Fibroblast of lung (primary cell): ENCODE results near the gene GUCA2B. TPM values are rescaled to one million over a fixed set of nuclear protein-coding genes. Genes with fewer than 3 reads are reported as not detected.

Source experiments
- DNase-seq, 2 donors: peaks; one replicate each; pipeline versions ENCODE4 v3.0.0 to v3.0.0-alpha.2; 2010; ENCODE audit warnings: low read depth in 2 of 2
- H2AFZ ChIP-seq: 2 replicates; pipeline ENCODE4 v1.5.1; 2012; ENCODE audit warnings: low read length, control low read depth, inconsistent platforms
- H3K27ac ChIP-seq: 2 replicates; pipeline ENCODE4 v1.5.1; 2011; ENCODE audit warnings: low read length, control low read depth; ENCODE audit not compliant: insufficient read depth
- H3K27me3 ChIP-seq: 2 replicates; pipeline ENCODE4 v1.5.1; 2011; ENCODE audit warnings: mild to moderate bottlenecking, low read length; ENCODE audit not compliant: control insufficient read depth, insufficient read depth
- H3K36me3 ChIP-seq: 2 replicates; pipeline ENCODE4 v1.5.1; 2011; ENCODE audit warnings: low read length; ENCODE audit not compliant: control insufficient read depth, insufficient read depth
- H3K4me1 ChIP-seq: 2 replicates; pipeline ENCODE4 v1.5.1; 2011; ENCODE audit warnings: low read length; ENCODE audit not compliant: control insufficient read depth, insufficient read depth; ENCODE audit errors: extremely low read depth
- H3K4me2 ChIP-seq: 2 replicates; pipeline ENCODE4 v1.5.1; 2011; ENCODE audit warnings: low read length, control low read depth; ENCODE audit not compliant: insufficient read depth; ENCODE audit errors: extremely low read depth
- H3K4me3 ChIP-seq, 4 experiments: fragments of 200-600 bp in 1 of 4; sonication (generic) in 1 of 4; replicated peaks in 1 of 4; 2 replicates each; pipeline ENCODE4 v1.5.1; 2011 to 2016; ENCODE audit warnings: low read length in 4 of 4, low read depth in 3 of 4, mild to moderate bottlenecking in 3 of 4, control low read depth in 2 of 4, inconsistent platforms in 1 of 4, mixed read lengths in 1 of 4; ENCODE audit not compliant: insufficient read depth in 1 of 4; ENCODE audit errors: control extremely low read depth in 1 of 4
- H3K79me2 ChIP-seq: 2 replicates; pipeline ENCODE4 v1.5.1; 2012; ENCODE audit warnings: mild to moderate bottlenecking, low read length, inconsistent platforms; ENCODE audit not compliant: control insufficient read depth, insufficient read depth
- H3K9ac ChIP-seq: 2 replicates; pipeline ENCODE4 v1.5.1; 2011; ENCODE audit warnings: mild to moderate bottlenecking, low read length, control low read depth; ENCODE audit not compliant: insufficient read depth
- H3K9me3 ChIP-seq: 2 replicates; pipeline ENCODE4 v1.5.1; 2012; ENCODE audit warnings: low read depth, low read length; ENCODE audit not compliant: control insufficient read depth, insufficient read depth
- H4K20me1 ChIP-seq: 2 replicates; pipeline ENCODE4 v1.5.1; 2011; ENCODE audit warnings: low read length; ENCODE audit not compliant: control insufficient read depth, insufficient read depth; ENCODE audit errors: extremely low read depth
- CTCF ChIP-seq, 2 donors: IDR thresholded peaks in 1 of 2; conservative IDR thresholded peaks in 1 of 2; 1 replicate in 1 of 2; 2 replicates in 1 of 2; pipeline ENCODE4 v1.5.1; 2011 to 2012; ENCODE audit warnings: low read length in 2 of 2, control low read depth in 1 of 2, inconsistent platforms in 1 of 2, low read depth in 1 of 2, mild to moderate bottlenecking in 1 of 2
- EZH2 ChIP-seq: IDR thresholded peaks from 2 replicates; pipeline ENCODE4 v1.5.1; 2012; ENCODE audit warnings: low read length, control low read depth, mild to moderate bottlenecking; ENCODE audit errors: missing control alignments
- polyA plus RNA-seq, 2 donors: library from polyadenylated mRNA; depleted of rRNA in 1 of 2; stranded (reverse) in 1 of 2; unstranded in 1 of 2; fragments of >200 nt; gene quantifications; 2 replicates each; pipeline ENCODE4 v1.2.1, GENCODE V29; 2011 to 2012; ENCODE audit warnings: missing spikeins in 1 of 2
- total RNA-seq: library from RNA; depleted of rRNA; stranded (reverse); fragments of >200 nt; gene quantifications from 2 replicates; pipeline ENCODE4 v1.2.1, GENCODE V29; 2014

Gene GUCA2B
- total and polyA plus RNA-seq, 2 donors (not counting 1 experiment from before 2014, with no cell fraction given), result not detected

- Histone ChIP-seq H3K4me3 (no peak overlapping the region), H3K36me3 (no peaks in the 10 kb centered on the region), H3K9ac (no peak overlapping the region), H3K9me3 (no peaks in the 10 kb centered on the region), H2AFZ (no peak overlapping the region), H4K20me1 (no peaks in the 10 kb centered on the region), H3K79me2 (no peaks in the 10 kb centered on the region), H3K27ac (no peak overlapping the region), H3K4me2 (no peak overlapping the region), H3K27me3 (no peaks in the 10 kb centered on the region), H3K4me1 (no peaks in the 10 kb centered on the region)
- no peak for TF ChIP-seq EZH2
- no peak for TF ChIP-seq CTCF (conservative IDR thresholded peaks at IDR 0.05 in 1 of 2, IDR thresholded peaks at IDR 0.05 in 1 of 2; ENCODE audit: low read depth in 1 of 2, low read length in 2 of 2)
- no peak for DNase-seq
These were observed 18.6 kb downstream of the GUCA2B start for GRCh38 chr1:42171679-42172266.

DNA sequence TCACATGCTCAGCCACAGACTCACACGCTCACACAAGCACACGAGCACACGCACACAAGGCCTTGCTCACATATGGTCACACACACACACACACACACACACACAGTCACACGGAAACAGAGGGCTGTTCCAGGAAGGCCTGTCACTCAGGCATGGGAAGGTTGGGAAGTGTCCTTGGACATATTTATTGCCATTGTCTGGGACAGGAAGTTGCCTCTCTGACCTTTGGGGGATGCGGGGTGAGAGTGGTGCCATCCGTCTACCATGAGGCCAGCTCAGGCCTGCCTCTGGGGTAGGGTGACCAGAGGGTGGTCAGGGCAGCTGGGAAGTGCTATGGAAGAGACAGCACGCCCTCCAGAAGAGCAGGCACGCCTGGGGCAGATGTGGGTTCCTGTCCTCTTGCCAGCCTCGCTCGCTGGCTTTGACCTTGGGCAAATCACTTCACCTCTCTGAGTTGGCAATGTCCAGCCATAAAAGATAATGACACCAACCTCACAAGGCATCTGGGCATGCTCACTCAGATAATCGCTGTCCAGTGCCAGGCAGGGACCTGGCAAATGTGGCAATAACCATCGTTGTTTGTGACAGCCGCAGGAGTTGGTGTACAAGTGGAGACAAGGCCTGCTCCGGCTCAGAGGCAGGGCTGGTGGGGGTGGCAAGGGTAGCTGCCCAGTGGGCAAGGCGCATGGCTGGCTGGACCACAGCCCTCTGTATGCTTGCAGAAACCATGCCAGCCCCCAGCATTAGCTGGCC is 19.3 kb downstream of the GUCA2B start:
- Histone ChIP-seq H3K27me3 (no peaks in the 10 kb centered on the region), H3K9me3 (no peaks in the 10 kb centered on the region), H3K9ac (no peak overlapping the region), H4K20me1 (no peaks in the 10 kb centered on the region), H3K79me2 (no peaks in the 10 kb centered on the region), H3K27ac (no peak overlapping the region), H3K4me3 (no peak overlapping the region), H3K4me1 (no peaks in the 10 kb centered on the region), H3K4me2 (no peak overlapping the region), H3K36me3 (no peaks in the 10 kb centered on the region), H2AFZ (no peak overlapping the region)
- DNase-seq, result peak in 1 of 2 donors; percentile 18
- TF ChIP-seq CTCF (conservative IDR thresholded peaks at IDR 0.05 in 1 of 2, IDR thresholded peaks at IDR 0.05 in 1 of 2; ENCODE audit: low read depth in 1 of 2, low read length in 2 of 2), result no peak
- no peak for TF ChIP-seq EZH2

DNA sequence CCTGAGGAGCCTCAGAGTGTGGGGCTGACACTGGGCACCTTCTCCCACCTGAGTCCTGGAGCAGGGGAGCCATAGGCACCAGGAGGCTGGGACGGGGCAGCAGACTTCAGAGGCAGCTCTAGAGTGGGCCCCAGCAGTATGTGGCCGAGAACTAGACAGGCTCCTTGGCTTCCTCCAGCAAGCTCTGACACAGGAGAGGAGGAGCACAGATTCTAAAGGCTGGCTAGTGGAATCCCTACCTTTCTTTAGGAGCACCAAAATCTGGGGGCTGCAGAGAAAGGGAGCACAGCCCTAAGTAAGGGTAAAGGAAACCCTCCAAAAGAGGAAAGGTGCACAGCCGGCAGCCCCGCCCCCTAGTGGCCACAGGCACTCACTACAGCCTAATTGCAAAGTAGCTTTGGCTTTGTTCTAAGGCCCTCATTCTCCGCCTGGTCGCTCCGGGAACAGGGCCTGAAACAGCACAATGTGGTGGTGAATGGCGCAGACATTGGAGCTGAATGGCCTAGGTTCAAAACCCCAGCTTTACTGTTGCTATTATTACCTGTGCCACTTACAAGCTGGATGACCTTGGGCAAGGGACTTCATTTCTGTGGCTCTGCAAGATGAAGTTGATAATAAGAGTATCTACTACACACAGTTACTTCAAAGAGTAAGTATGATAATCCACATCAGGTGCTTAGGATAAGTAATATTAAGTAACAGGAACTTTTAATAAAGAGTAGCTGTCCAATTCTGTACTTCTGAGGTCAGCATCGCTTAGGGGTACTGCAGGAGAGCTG is 20.1 kb downstream of the GUCA2B start:
- DNase-seq, result peak; percentile 29 to 43

More for the DNA sequence above, 20.1 kb downstream of the GUCA2B start:
- H3K79me2 ChIP-seq, result no peaks in the 10 kb centered on the region
- H3K9ac ChIP-seq, result no peak overlapping the region
- no peaks in the 10 kb centered on the region for H3K27me3 ChIP-seq
- TF ChIP-seq CTCF (conservative IDR thresholded peaks at IDR 0.05 in 1 of 2, IDR thresholded peaks at IDR 0.05 in 1 of 2; ENCODE audit: low read depth in 1 of 2, low read length in 2 of 2), result peak; percentile 89 to 98
- TF ChIP-seq EZH2, result no peak
- H3K4me3 ChIP-seq, result no peak overlapping the region
- H3K4me1 ChIP-seq, result peaks cover 2% of the 10 kb centered on the region
- H3K9me3 ChIP-seq, result no peaks in the 10 kb centered on the region
- no peak overlapping the region for H2AFZ ChIP-seq
- H3K27ac ChIP-seq, result no peak overlapping the region
- H3K4me2 ChIP-seq, result no peak overlapping the region
- H3K36me3 ChIP-seq, result no peaks in the 10 kb centered on the region
- peaks cover 2% of the 10 kb centered on the region for H4K20me1 ChIP-seq
